Loucy (cell line): Measurements from ENCODE around the gene TOR1AIP2.

ENCODE experiments used
- EZH2phosphoT487 ChIP-seq: fragments of 200-600 bp; IDR thresholded peaks from 2 replicates; pipeline ENCODE4 v1.6.1; 2018; ENCODE audit warnings: antibody characterized with exemption, mild to moderate bottlenecking, moderate library complexity, borderline replicate concordance
- TF ChIP-seq, protein P1 (sequence below): fragments of 200-600 bp; sonication (generic); conservative IDR thresholded peaks from 2 replicates; pipeline ENCODE4 v1.5.1; 2014; ENCODE audit warnings: mild to moderate bottlenecking, antibody characterized with exemption, low read length

DNA sequence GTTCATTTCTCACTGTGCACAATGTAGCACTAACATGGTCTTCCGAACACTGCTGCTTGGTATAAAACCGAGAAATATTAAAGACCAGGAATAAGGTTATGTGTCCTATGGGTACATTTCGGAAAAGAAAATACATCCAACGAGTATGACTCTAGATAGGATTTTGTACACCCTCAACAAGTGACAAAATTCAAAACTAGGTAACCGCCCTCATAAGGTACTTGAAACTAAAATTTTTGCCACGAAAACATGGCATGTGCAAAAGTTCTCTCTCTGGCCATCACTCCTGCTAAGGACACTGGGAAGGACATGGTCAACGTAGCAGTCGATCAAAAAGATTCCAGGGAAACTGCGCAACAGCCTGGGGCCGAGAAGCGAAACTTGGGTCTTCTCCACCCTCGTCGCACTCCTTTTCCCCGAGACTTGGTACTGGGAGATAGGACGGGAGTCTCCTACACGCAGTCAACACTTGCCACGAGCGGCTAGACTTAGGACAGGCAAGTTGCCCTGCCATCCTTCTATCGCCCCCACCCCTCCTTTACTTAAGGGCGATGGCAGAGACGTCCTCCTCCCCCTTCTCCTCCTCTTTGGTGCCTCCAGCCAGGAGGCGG lies 4.1 kb upstream of the TOR1AIP2 start:
- TF ChIP-seq, protein P1, sequence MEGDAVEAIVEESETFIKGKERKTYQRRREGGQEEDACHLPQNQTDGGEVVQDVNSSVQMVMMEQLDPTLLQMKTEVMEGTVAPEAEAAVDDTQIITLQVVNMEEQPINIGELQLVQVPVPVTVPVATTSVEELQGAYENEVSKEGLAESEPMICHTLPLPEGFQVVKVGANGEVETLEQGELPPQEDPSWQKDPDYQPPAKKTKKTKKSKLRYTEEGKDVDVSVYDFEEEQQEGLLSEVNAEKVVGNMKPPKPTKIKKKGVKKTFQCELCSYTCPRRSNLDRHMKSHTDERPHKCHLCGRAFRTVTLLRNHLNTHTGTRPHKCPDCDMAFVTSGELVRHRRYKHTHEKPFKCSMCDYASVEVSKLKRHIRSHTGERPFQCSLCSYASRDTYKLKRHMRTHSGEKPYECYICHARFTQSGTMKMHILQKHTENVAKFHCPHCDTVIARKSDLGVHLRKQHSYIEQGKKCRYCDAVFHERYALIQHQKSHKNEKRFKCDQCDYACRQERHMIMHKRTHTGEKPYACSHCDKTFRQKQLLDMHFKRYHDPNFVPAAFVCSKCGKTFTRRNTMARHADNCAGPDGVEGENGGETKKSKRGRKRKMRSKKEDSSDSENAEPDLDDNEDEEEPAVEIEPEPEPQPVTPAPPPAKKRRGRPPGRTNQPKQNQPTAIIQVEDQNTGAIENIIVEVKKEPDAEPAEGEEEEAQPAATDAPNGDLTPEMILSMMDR = no peak
- no peak for TF ChIP-seq EZH2phosphoT487
